Measurements from ENCODE around the gene TINAG. TPM values are rescaled to one million over a fixed set of nuclear protein-coding genes. Genes with fewer than 3 reads are reported as not detected.

TINAG gene
- total and polyA plus RNA-seq, 2 of the 13 experiments (the other 11 are each of a cell fraction or from before 2014, with no cell fraction given): 0.08 to 0.15 TPM

DNA sequence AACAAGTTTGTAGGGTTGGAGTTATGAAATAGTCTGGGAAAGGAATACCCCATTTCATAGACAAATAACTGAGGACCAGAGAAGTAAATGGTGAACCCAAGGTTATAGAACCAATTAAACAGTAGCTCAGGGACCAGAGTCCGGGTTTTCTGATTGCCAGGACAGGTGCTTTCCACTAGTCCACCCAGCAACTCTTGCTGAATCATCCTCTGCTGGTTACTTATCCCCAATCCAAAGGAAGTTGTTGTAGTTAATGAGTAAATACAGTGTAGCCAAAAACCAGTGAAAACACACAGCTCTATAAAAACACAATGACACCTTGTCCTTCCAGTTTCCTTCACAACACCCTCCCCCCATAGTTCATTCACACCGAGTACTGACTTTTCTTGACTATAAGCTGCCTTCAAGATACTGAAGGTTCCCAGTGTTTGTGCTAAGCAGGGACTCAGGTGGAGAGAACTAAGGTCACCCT is 766 bp upstream of the TINAG start (continued):
- TF ChIP-seq TBX2 (CRISPR knock-in tag; IDR thresholded peaks at IDR 0.05; ENCODE audit: borderline replicate concordance): no peak
- TF ChIP-seq, protein P1, sequence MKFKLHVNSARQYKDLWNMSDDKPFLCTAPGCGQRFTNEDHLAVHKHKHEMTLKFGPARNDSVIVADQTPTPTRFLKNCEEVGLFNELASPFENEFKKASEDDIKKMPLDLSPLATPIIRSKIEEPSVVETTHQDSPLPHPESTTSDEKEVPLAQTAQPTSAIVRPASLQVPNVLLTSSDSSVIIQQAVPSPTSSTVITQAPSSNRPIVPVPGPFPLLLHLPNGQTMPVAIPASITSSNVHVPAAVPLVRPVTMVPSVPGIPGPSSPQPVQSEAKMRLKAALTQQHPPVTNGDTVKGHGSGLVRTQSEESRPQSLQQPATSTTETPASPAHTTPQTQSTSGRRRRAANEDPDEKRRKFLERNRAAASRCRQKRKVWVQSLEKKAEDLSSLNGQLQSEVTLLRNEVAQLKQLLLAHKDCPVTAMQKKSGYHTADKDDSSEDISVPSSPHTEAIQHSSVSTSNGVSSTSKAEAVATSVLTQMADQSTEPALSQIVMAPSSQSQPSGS (CRISPR knock-in tag; IDR thresholded peaks at IDR 0.05): no peak
- TF ChIP-seq WIZ (CRISPR knock-in tag; IDR thresholded peaks at IDR 0.05): no peak
- no peak for TF ChIP-seq KLF16 (CRISPR knock-in tag; IDR thresholded peaks at IDR 0.05)
- no peak for TF ChIP-seq ZNF232 (CRISPR knock-in tag; IDR thresholded peaks at IDR 0.05; ENCODE audit: borderline replicate concordance)
- TF ChIP-seq, protein P2, sequence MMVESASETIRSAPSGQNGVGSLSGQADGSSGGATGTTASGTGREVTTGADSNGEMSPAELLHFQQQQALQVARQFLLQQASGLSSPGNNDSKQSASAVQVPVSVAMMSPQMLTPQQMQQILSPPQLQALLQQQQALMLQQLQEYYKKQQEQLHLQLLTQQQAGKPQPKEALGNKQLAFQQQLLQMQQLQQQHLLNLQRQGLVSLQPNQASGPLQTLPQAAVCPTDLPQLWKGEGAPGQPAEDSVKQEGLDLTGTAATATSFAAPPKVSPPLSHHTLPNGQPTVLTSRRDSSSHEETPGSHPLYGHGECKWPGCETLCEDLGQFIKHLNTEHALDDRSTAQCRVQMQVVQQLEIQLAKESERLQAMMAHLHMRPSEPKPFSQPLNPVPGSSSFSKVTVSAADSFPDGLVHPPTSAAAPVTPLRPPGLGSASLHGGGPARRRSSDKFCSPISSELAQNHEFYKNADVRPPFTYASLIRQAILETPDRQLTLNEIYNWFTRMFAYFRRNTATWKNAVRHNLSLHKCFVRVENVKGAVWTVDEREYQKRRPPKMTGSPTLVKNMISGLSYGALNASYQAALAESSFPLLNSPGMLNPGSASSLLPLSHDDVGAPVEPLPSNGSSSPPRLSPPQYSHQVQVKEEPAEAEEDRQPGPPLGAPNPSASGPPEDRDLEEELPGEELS (CRISPR knock-in tag; IDR thresholded peaks at IDR 0.05): 0 out of 2 replicates have a peak, but pooled peaks have one; percentile 28
- no peak for TF ChIP-seq SP2 (CRISPR knock-in tag; IDR thresholded peaks at IDR 0.05)
- no peak for TF ChIP-seq ZNF253 (CRISPR knock-in tag; IDR thresholded peaks at IDR 0.05; ENCODE audit: borderline replicate concordance)
- TF ChIP-seq, protein P3, sequence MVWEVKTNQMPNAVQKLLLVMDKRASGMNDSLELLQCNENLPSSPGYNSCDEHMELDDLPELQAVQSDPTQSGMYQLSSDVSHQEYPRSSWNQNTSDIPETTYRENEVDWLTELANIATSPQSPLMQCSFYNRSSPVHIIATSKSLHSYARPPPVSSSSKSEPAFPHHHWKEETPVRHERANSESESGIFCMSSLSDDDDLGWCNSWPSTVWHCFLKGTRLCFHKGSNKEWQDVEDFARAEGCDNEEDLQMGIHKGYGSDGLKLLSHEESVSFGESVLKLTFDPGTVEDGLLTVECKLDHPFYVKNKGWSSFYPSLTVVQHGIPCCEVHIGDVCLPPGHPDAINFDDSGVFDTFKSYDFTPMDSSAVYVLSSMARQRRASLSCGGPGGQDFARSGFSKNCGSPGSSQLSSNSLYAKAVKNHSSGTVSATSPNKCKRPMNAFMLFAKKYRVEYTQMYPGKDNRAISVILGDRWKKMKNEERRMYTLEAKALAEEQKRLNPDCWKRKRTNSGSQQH (CRISPR knock-in tag; IDR thresholded peaks at IDR 0.05; ENCODE audit: low read depth): no peak
- TF ChIP-seq PHF20 (CRISPR knock-in tag; IDR thresholded peaks at IDR 0.05): no peak
- no peak for TF ChIP-seq ZNF205 (CRISPR knock-in tag; IDR thresholded peaks at IDR 0.05)
- TF ChIP-seq, protein P4, sequence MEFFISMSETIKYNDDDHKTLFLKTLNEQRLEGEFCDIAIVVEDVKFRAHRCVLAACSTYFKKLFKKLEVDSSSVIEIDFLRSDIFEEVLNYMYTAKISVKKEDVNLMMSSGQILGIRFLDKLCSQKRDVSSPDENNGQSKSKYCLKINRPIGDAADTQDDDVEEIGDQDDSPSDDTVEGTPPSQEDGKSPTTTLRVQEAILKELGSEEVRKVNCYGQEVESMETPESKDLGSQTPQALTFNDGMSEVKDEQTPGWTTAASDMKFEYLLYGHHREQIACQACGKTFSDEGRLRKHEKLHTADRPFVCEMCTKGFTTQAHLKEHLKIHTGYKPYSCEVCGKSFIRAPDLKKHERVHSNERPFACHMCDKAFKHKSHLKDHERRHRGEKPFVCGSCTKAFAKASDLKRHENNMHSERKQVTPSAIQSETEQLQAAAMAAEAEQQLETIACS (CRISPR knock-in tag; IDR thresholded peaks at IDR 0.05): no peak
- 0 out of 2 replicates have a peak, but pooled peaks have one; percentile 67 for TF ChIP-seq NFE2 (CRISPR knock-in tag; IDR thresholded peaks at IDR 0.05)
- TF ChIP-seq, protein P5, sequence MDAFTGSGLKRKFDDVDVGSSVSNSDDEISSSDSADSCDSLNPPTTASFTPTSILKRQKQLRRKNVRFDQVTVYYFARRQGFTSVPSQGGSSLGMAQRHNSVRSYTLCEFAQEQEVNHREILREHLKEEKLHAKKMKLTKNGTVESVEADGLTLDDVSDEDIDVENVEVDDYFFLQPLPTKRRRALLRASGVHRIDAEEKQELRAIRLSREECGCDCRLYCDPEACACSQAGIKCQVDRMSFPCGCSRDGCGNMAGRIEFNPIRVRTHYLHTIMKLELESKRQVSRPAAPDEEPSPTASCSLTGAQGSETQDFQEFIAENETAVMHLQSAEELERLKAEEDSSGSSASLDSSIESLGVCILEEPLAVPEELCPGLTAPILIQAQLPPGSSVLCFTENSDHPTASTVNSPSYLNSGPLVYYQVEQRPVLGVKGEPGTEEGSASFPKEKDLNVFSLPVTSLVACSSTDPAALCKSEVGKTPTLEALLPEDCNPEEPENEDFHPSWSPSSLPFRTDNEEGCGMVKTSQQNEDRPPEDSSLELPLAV (CRISPR knock-in tag; conservative IDR thresholded peaks at IDR 0.05; ENCODE audit: low read depth): no peak
- TF ChIP-seq, protein P6, sequence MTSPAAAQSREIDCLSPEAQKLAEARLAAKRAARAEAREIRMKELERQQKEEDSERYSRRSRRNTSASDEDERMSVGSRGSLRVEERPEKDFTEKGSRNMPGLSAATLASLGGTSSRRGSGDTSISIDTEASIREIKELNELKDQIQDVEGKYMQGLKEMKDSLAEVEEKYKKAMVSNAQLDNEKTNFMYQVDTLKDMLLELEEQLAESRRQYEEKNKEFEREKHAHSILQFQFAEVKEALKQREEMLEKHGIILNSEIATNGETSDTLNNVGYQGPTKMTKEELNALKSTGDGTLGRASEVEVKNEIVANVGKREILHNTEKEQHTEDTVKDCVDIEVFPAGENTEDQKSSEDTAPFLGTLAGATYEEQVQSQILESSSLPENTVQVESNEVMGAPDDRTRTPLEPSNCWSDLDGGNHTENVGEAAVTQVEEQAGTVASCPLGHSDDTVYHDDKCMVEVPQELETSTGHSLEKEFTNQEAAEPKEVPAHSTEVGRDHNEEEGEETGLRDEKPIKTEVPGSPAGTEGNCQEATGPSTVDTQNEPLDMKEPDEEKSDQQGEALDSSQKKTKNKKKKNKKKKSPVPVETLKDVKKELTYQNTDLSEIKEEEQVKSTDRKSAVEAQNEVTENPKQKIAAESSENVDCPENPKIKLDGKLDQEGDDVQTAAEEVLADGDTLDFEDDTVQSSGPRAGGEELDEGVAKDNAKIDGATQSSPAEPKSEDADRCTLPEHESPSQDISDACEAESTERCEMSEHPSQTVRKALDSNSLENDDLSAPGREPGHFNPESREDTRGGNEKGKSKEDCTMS (CRISPR knock-in tag; conservative IDR thresholded peaks at IDR 0.05): no peak
- TF ChIP-seq RORA (CRISPR knock-in tag; IDR thresholded peaks at IDR 0.05): no peak
- TF ChIP-seq ZNF317 (CRISPR knock-in tag; IDR thresholded peaks at IDR 0.05): peak; percentile 35; the same call in 1 of the 2 replicates
- no peak for TF ChIP-seq SIX1 (CRISPR knock-in tag; IDR thresholded peaks at IDR 0.05; ENCODE audit: borderline replicate concordance)
